Medulla oblongata (tissue), 1 donor: ENCODE measurements around the gene TSPAN32.
A peak's percentile ranks its signal among the peaks of the same experiment; 100 is the strongest.
"Not testable (repeated sequence)": the region's sequence is repeated elsewhere in the genome, so short reads cannot be mapped to it uniquely, and the experiment has no call there.

ENCODE experiments used
- DNase-seq: peaks from one replicate; pipeline ENCODE4 v3.0.0-alpha.2; 2015; ENCODE audit errors: extremely low spot score

TSPAN32 gene

GRCh38 chr11:2314525-2315394, 12.9 kb downstream of the TSPAN32 start:
- peak; percentile 88 for DNase-seq

GRCh38 chr11:2315395-2316168, 13.8 kb downstream of the TSPAN32 start:
- DNase-seq, result no peak

GRCh38 chr11:2316169-2316962, 14.6 kb downstream of the TSPAN32 start:
- no peak for DNase-seq

GRCh38 chr11:2316963-2317244, 15.1 kb downstream of the TSPAN32 start:
- no peak for DNase-seq

- DNase-seq, result no peak
Measured at GRCh38 chr11:2317354-2318050, 15.7 kb downstream of the TSPAN32 start.

- no peak for DNase-seq
Measured at GRCh38 chr11:2318123-2318522, 16.3 kb downstream of the TSPAN32 start.

- DNase-seq, result no peak
Measured at GRCh38 chr11:2318707-2319106, 16.9 kb downstream of the TSPAN32 start.

- DNase-seq, result no peak
Measured at GRCh38 chr11:2319791-2320472, 18.1 kb downstream of the TSPAN32 start.

GRCh38 chr11:2320568-2321310, 18.9 kb downstream of the TSPAN32 start:
- no peak for DNase-seq

GRCh38 chr11:2321311-2321683, 19.5 kb downstream of the TSPAN32 start:
- no peak for DNase-seq

GRCh38 chr11:2325123-2325522, 23.3 kb downstream of the TSPAN32 start:
- no peak for DNase-seq

GRCh38 chr11:2325719-2326118, 23.9 kb downstream of the TSPAN32 start:
- no peak for DNase-seq

GRCh38 chr11:2327032-2327431, 25.2 kb downstream of the TSPAN32 start:
- no peak for DNase-seq

- DNase-seq, result no peak
Measured at GRCh38 chr11:2328021-2328420, 26.2 kb downstream of the TSPAN32 start.

- no peak for DNase-seq
Measured at GRCh38 chr11:2328656-2329354, 27.0 kb downstream of the TSPAN32 start.

- no peak for DNase-seq
Measured at GRCh38 chr11:2329551-2329950, 27.7 kb downstream of the TSPAN32 start.

- no peak for DNase-seq
Measured at GRCh38 chr11:2330696-2331095, 28.9 kb downstream of the TSPAN32 start.

GRCh38 chr11:2331404-2331803, 29.6 kb downstream of the TSPAN32 start:
- no peak for DNase-seq

- not testable (repeated sequence) for DNase-seq
Measured at GRCh38 chr11:2332569-2332968, 30.8 kb downstream of the TSPAN32 start.
